ENCODE measurements around the gene PACRG. TPM values are rescaled to one million over a fixed set of nuclear protein-coding genes. Genes with fewer than 3 reads are reported as not detected.

Gene PACRG
- total RNA-seq, 1 donor from 2014 or later: not detected

GRCh38 chr6:163301726-163302635 lies 574.2 kb downstream of the PACRG start:
- no peaks in the 10 kb centered on the region for H3K4me1 Mint-ChIP-seq (ENCODE audit: low read depth)
- intact Hi-C loops (cut with micrococcal nuclease): no loop called here
- DNase-seq (ENCODE audit: low spot score): no peak
- H3K9me3 Mint-ChIP-seq: no peaks in the 10 kb centered on the region
- no peaks in the 10 kb centered on the region for H3K27me3 Mint-ChIP-seq (ENCODE audit: low read depth)
- no peaks in the 10 kb centered on the region for H3K36me3 Mint-ChIP-seq (ENCODE audit: low read depth)
- no peak overlapping the region for H3K27ac Mint-ChIP-seq
- no peak overlapping the region for H3K4me3 Mint-ChIP-seq (ENCODE audit: low read depth)

GRCh38 chr6:163302747-163303146 lies 575.0 kb downstream of the PACRG start:
- Mint-ChIP-seq H3K27ac (no peak overlapping the region), H3K36me3 (ENCODE audit: low read depth) (no peaks in the 10 kb centered on the region), H3K4me3 (ENCODE audit: low read depth) (no peak overlapping the region), H3K27me3 (ENCODE audit: low read depth) (no peaks in the 10 kb centered on the region), H3K4me1 (ENCODE audit: low read depth) (no peaks in the 10 kb centered on the region), H3K9me3 (no peaks in the 10 kb centered on the region)
- intact Hi-C loops (cut with micrococcal nuclease): no loop called here
- DNase-seq (ENCODE audit: low spot score): no peak

- no peaks in the 10 kb centered on the region for H3K4me1 Mint-ChIP-seq (ENCODE audit: low read depth)
- H3K27ac Mint-ChIP-seq: no peak overlapping the region
- DNase-seq (ENCODE audit: low spot score): no peak
- no peak overlapping the region for H3K4me3 Mint-ChIP-seq (ENCODE audit: low read depth)
- no peaks in the 10 kb centered on the region for H3K9me3 Mint-ChIP-seq
- intact Hi-C loops (cut with micrococcal nuclease): no loop called here
- H3K36me3 Mint-ChIP-seq (ENCODE audit: low read depth): no peaks in the 10 kb centered on the region
- H3K27me3 Mint-ChIP-seq (ENCODE audit: low read depth): no peaks in the 10 kb centered on the region
These were observed 578.2 kb downstream of the PACRG start for GRCh38 chr6:163306000-163306399.

- no peak overlapping the region for H3K27ac Mint-ChIP-seq
- no peaks in the 10 kb centered on the region for H3K36me3 Mint-ChIP-seq (ENCODE audit: low read depth)
- no peak overlapping the region for H3K4me3 Mint-ChIP-seq (ENCODE audit: low read depth)
- H3K9me3 Mint-ChIP-seq: no peaks in the 10 kb centered on the region
- no peak for DNase-seq (ENCODE audit: low spot score)
- H3K4me1 Mint-ChIP-seq (ENCODE audit: low read depth): no peaks in the 10 kb centered on the region
- H3K27me3 Mint-ChIP-seq (ENCODE audit: low read depth): peaks cover 2% of the 10 kb centered on the region
- intact Hi-C loops (cut with micrococcal nuclease): no loop called here
These were observed 581.1 kb downstream of the PACRG start for GRCh38 chr6:163308629-163309440.

- Mint-ChIP-seq H3K36me3 (ENCODE audit: low read depth) (no peaks in the 10 kb centered on the region), H3K27me3 (ENCODE audit: low read depth) (peaks cover 2% of the 10 kb centered on the region)
These were observed 581.8 kb downstream of the PACRG start for GRCh38 chr6:163309491-163310026.

DNA sequence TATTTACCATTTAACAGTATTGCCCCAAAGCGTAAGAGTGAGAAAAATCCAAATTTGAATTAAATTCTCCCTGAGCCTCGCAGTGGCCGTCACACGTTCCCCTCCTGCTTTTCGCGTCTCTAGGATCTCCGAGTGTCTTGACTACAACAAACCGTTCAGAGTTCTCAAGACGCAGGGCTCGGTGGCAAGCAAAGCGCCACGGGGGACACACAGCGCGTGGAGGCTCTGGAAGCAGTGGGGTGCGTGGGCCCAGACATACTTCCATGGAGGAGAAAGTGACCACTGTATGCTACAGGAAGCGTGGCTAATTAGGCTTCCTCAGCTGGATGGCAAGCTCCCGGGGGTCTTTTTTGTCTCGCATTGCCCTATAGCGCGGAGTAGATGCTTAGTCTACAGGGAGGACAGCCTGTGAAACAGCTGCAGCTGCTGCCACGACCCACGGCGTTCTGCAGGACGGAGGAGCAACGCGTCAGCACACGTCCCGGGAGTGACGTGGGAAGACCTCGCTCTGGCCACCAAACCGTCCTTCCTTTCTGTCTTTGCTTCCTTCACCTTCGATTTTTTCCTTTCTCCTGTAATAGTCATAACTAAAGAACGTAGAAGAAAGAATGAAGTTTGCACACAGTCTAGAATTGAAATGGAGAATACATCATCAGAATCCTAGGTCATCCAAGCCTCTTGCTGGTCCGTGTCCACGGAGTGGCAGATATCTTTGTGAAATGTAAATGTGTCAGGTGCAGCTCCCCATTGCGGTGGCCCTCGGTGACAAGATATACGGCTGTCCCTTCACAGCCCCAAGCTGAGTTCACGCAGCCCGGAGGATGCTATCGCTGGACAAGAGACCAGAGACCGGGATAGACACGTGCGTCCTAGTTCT lies 582.6 kb downstream of the PACRG start:
- DNase-seq (ENCODE audit: low spot score): no peak
- intact Hi-C loops (cut with micrococcal nuclease): no loop called here
- no peaks in the 10 kb centered on the region for H3K36me3 Mint-ChIP-seq (ENCODE audit: low read depth)
- H3K4me3 Mint-ChIP-seq (ENCODE audit: low read depth): no peak overlapping the region
- no peaks in the 10 kb centered on the region for H3K9me3 Mint-ChIP-seq
- H3K27ac Mint-ChIP-seq: no peak overlapping the region
- peaks cover 2% of the 10 kb centered on the region for H3K27me3 Mint-ChIP-seq (ENCODE audit: low read depth)
- no peaks in the 10 kb centered on the region for H3K4me1 Mint-ChIP-seq (ENCODE audit: low read depth)

More at GRCh38 chr6:163309491-163310026, 581.8 kb downstream of the PACRG start:
- Mint-ChIP-seq H3K27ac (no peak overlapping the region), H3K4me1 (ENCODE audit: low read depth) (no peaks in the 10 kb centered on the region), H3K9me3 (no peaks in the 10 kb centered on the region), H3K4me3 (ENCODE audit: low read depth) (no peak overlapping the region)
- DNase-seq (ENCODE audit: low spot score): no peak
- intact Hi-C loops (cut with micrococcal nuclease): no loop called here

DNA sequence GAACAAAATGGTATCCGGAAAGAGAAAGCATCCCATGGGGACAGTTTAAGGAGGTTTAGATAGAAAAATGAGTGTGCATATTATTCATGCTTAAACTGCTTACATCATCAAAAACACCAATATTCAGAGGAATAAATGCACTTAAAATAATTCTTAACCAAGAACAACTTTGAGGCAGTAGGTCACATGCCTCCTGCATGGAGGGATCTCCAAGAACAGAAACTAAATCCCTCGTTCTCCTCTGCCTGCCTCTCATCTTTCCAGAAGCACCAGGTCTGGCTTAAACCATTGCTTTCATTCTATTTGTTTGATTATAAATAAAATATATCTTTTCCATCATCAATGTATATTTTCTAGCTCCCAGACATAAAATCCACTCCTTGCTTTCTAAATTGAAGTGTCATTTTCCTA lies 583.2 kb downstream of the PACRG start:
- intact Hi-C loops (cut with micrococcal nuclease): no loop called here
- peaks cover 2% of the 10 kb centered on the region for H3K27me3 Mint-ChIP-seq (ENCODE audit: low read depth)
- DNase-seq (ENCODE audit: low spot score): no peak
- H3K9me3 Mint-ChIP-seq: no peaks in the 10 kb centered on the region
- H3K4me1 Mint-ChIP-seq (ENCODE audit: low read depth): no peaks in the 10 kb centered on the region
- no peak overlapping the region for H3K4me3 Mint-ChIP-seq (ENCODE audit: low read depth)
- no peaks in the 10 kb centered on the region for H3K36me3 Mint-ChIP-seq (ENCODE audit: low read depth)
- H3K27ac Mint-ChIP-seq: no peak overlapping the region

GRCh38 chr6:163311830-163312229 lies 584.1 kb downstream of the PACRG start:
- no peaks in the 10 kb centered on the region for H3K36me3 Mint-ChIP-seq (ENCODE audit: low read depth)

GRCh38 chr6:163313566-163313965 lies 585.8 kb downstream of the PACRG start:
- peaks cover 2% of the 10 kb centered on the region for H3K27me3 Mint-ChIP-seq (ENCODE audit: low read depth)
- intact Hi-C loops (cut with micrococcal nuclease): no loop called here
- H3K9me3 Mint-ChIP-seq: no peaks in the 10 kb centered on the region
- DNase-seq (ENCODE audit: low spot score): no peak
- no peak overlapping the region for H3K27ac Mint-ChIP-seq
- H3K4me3 Mint-ChIP-seq (ENCODE audit: low read depth): no peak overlapping the region
- H3K36me3 Mint-ChIP-seq (ENCODE audit: low read depth): no peaks in the 10 kb centered on the region
- no peaks in the 10 kb centered on the region for H3K4me1 Mint-ChIP-seq (ENCODE audit: low read depth)

More at GRCh38 chr6:163311830-163312229, 584.1 kb downstream of the PACRG start:
- intact Hi-C loops (cut with micrococcal nuclease): no loop called here
- no peaks in the 10 kb centered on the region for H3K9me3 Mint-ChIP-seq
- H3K4me1 Mint-ChIP-seq (ENCODE audit: low read depth): no peaks in the 10 kb centered on the region
- no peak overlapping the region for H3K27ac Mint-ChIP-seq
- no peak for DNase-seq (ENCODE audit: low spot score)
- peaks cover 2% of the 10 kb centered on the region for H3K27me3 Mint-ChIP-seq (ENCODE audit: low read depth)
- no peak overlapping the region for H3K4me3 Mint-ChIP-seq (ENCODE audit: low read depth)

GRCh38 chr6:163313981-163314380 lies 586.2 kb downstream of the PACRG start:
- H3K4me3 Mint-ChIP-seq (ENCODE audit: low read depth): no peak overlapping the region
- no peak overlapping the region for H3K27ac Mint-ChIP-seq
- H3K9me3 Mint-ChIP-seq: no peaks in the 10 kb centered on the region
- intact Hi-C loops (cut with micrococcal nuclease): no loop called here
- H3K4me1 Mint-ChIP-seq (ENCODE audit: low read depth): no peaks in the 10 kb centered on the region
- no peaks in the 10 kb centered on the region for H3K36me3 Mint-ChIP-seq (ENCODE audit: low read depth)
- H3K27me3 Mint-ChIP-seq (ENCODE audit: low read depth): peaks cover 2% of the 10 kb centered on the region
- no peak for DNase-seq (ENCODE audit: low spot score)

DNA sequence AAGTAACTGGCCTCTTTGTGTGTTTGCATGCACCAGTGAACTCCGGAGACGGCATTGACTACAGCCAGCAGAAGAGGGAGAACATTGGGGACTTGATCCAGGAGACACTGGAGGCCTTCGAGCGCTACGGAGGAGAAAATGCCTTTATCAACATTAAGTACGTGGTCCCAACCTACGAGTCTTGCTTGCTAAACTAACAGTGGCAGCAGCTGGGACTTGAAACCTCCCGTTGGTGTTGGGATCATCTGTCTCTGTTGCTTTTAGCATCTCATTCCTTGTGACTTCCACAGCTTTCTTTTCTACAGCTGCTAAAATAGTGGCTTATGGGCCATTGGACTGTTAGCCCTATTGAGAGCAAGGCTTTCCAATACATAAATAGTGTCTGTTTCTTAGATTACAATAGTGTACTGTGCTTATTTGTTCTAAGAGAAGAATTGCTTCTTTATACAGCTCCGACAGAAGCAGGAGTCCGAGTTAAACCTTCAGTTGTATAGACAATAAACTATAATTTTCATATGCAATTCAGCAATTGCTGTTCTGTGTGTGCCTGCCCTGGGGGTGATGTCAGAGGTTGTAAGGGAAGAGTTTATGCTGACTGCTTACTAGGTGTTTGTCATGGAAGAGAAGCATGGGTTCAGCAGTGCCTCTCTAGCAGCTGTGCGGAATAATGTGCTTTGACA lies 587.2 kb downstream of the PACRG start:
- Mint-ChIP-seq H3K27ac (no peak overlapping the region), H3K27me3 (ENCODE audit: low read depth) (peaks cover 2% of the 10 kb centered on the region), H3K9me3 (no peaks in the 10 kb centered on the region), H3K36me3 (ENCODE audit: low read depth) (no peaks in the 10 kb centered on the region), H3K4me3 (ENCODE audit: low read depth) (no peak overlapping the region), H3K4me1 (ENCODE audit: low read depth) (no peaks in the 10 kb centered on the region)
- DNase-seq (ENCODE audit: low spot score): no peak
- intact Hi-C loops (cut with micrococcal nuclease): no loop called here

Data from activated T-helper 2 cell treated with anti-CD3 and anti-CD28 coated beads, Interferon-gamma antibody, Interleukin-2, Interleukin-4, amounts not matched to agents 10 μg/mL and 5 μg/mL and 100 μg/mL, durations not matched to agents 14 hours and 24 hours and 36 hours (primary cell).